ENCODE data around the gene EPC2.
"Not testable (repeated sequence)": the region's sequence is repeated elsewhere in the genome, so short reads cannot be mapped to it uniquely, and the experiment has no call there.

The EPC2 gene

GRCh38 chr2:148642112-148642744, 2.3 kb upstream of the EPC2 start:
- no peak for DNase-seq

- no peak for DNase-seq
Measured at GRCh38 chr2:148642891-148643416, 1.6 kb upstream of the EPC2 start.

- no peak for DNase-seq
Measured at GRCh38 chr2:148643421-148643820, 1.1 kb upstream of the EPC2 start.

GRCh38 chr2:148644883-148645538, 460 bp downstream of the EPC2 start:
- DNase-seq = peak; percentile 95

- peak; percentile 73 for DNase-seq
Measured at GRCh38 chr2:148645539-148646230, 1.1 kb downstream of the EPC2 start.

GRCh38 chr2:148646231-148646559, 1.6 kb downstream of the EPC2 start:
- no peak for DNase-seq

- DNase-seq = not testable (repeated sequence)
Measured at GRCh38 chr2:148647711-148648110, 3.2 kb downstream of the EPC2 start.

GRCh38 chr2:148649936-148650335, 5.4 kb downstream of the EPC2 start:
- DNase-seq = no peak

GRCh38 chr2:148650881-148651280, 6.3 kb downstream of the EPC2 start:
- no peak for DNase-seq

GRCh38 chr2:148651972-148652371, 7.4 kb downstream of the EPC2 start:
- DNase-seq = no peak

GRCh38 chr2:148653437-148653836, 8.9 kb downstream of the EPC2 start:
- DNase-seq = peak; percentile 12

- DNase-seq = no peak
Measured at GRCh38 chr2:148654435-148654834, 9.9 kb downstream of the EPC2 start.

- no peak for DNase-seq
Measured at GRCh38 chr2:148656516-148656915, 12.0 kb downstream of the EPC2 start.

- peak; percentile 58 for DNase-seq
Measured at GRCh38 chr2:148658807-148659722, 14.5 kb downstream of the EPC2 start.

- no peak for DNase-seq
Measured at GRCh38 chr2:148660999-148661398, 16.4 kb downstream of the EPC2 start.

GRCh38 chr2:148662332-148662731, 17.8 kb downstream of the EPC2 start:
- DNase-seq = not testable (repeated sequence)

- DNase-seq = no peak
Measured at GRCh38 chr2:148664229-148664628, 19.7 kb downstream of the EPC2 start.

GRCh38 chr2:148666555-148666954, 22.0 kb downstream of the EPC2 start:
- DNase-seq = no peak

- DNase-seq = no peak
Measured at GRCh38 chr2:148667113-148667836, 22.7 kb downstream of the EPC2 start.

- DNase-seq = no peak
Measured at GRCh38 chr2:148670773-148671172, 26.2 kb downstream of the EPC2 start.

- DNase-seq = peak; percentile 57
Measured at GRCh38 chr2:148674063-148675020, 29.8 kb downstream of the EPC2 start.
